Measurements from ENCODE around the gene UBTD1. TPM values are rescaled to one million over a fixed set of nuclear protein-coding genes. Genes with fewer than 3 reads are reported as not detected.

The UBTD1 gene
- polyA plus RNA-seq, 1 donor (not counting 4 experiments of a cell fraction or from before 2014, with no cell fraction given), result 12.0 TPM

- no peaks in the 10 kb centered on the region for H3K27me3 ChIP-seq (ENCODE audit: control insufficient read depth, extremely low read depth, insufficient read depth, low read length)
- H3K36me3 ChIP-seq (ENCODE audit: control insufficient read depth in 2 of 2, extremely low read depth in 1 of 2, insufficient read depth in 2 of 2, low read length in 2 of 2), result no peaks in the 10 kb centered on the region
- H4K20me1 ChIP-seq (ENCODE audit: control insufficient read depth, extremely low read depth, insufficient read depth, low read length), result no peaks in the 10 kb centered on the region
- H3K9me3 ChIP-seq (ENCODE audit: control insufficient read depth, low read depth, low read length), result no peaks in the 10 kb centered on the region
- H3K9ac ChIP-seq (ENCODE audit: control insufficient read depth, extremely low read depth, insufficient read depth, low read length), result no peak overlapping the region
- H3K27ac ChIP-seq (ENCODE audit: control insufficient read depth, insufficient read depth, low read length), result no peak overlapping the region
- dilution Hi-C loops (cut with MboI; ENCODE audit: extremely low pct_ligation_motif_present, low sequenced_read_pairs), result no loop called here
- H3K4me3 ChIP-seq (ENCODE audit: control insufficient read depth in 2 of 3, extremely low read depth in 1 of 3, insufficient read depth in 2 of 3, low read depth in 1 of 3, low read length in 3 of 3), result no peak overlapping the region
- H3K79me2 ChIP-seq (ENCODE audit: control insufficient read depth, insufficient read depth, low read length), result peaks cover 21% of the 10 kb centered on the region
- no peaks in the 10 kb centered on the region for H3K9me1 ChIP-seq (ENCODE audit: control insufficient read depth, extremely low read depth, insufficient read depth, low read length)
- peaks cover 45% of the 10 kb centered on the region for H3K4me1 ChIP-seq (ENCODE audit: control insufficient read depth, extremely low read depth, insufficient read depth, low read length)
- no peak overlapping the region for H2AFZ ChIP-seq (ENCODE audit: control insufficient read depth, low read length)
- no peak overlapping the region for H3K4me2 ChIP-seq (ENCODE audit: control insufficient read depth, extremely low read depth, insufficient read depth, low read depth, low read length)
- TF ChIP-seq, protein P1, sequence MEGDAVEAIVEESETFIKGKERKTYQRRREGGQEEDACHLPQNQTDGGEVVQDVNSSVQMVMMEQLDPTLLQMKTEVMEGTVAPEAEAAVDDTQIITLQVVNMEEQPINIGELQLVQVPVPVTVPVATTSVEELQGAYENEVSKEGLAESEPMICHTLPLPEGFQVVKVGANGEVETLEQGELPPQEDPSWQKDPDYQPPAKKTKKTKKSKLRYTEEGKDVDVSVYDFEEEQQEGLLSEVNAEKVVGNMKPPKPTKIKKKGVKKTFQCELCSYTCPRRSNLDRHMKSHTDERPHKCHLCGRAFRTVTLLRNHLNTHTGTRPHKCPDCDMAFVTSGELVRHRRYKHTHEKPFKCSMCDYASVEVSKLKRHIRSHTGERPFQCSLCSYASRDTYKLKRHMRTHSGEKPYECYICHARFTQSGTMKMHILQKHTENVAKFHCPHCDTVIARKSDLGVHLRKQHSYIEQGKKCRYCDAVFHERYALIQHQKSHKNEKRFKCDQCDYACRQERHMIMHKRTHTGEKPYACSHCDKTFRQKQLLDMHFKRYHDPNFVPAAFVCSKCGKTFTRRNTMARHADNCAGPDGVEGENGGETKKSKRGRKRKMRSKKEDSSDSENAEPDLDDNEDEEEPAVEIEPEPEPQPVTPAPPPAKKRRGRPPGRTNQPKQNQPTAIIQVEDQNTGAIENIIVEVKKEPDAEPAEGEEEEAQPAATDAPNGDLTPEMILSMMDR (optimal IDR thresholded peaks at IDR 0.05 in 1 of 3, IDR thresholded peaks at IDR 0.05 in 1 of 3, conservative IDR thresholded peaks at IDR 0.05 in 1 of 3; ENCODE audit: extremely low read depth in 1 of 3, insufficient read depth in 2 of 3, low read length in 3 of 3), result no peak
- no peak for TF ChIP-seq EZH2 (IDR thresholded peaks at IDR 0.05; ENCODE audit: low read length)
- DNase-seq (ENCODE audit: low read depth, low spot score) (no peak), FAIRE-seq (no peak)
Measured at GRCh38 chr10:97546456-97547270, 47.9 kb downstream of the UBTD1 start.

GRCh38 chr10:97547271-97547600 is 48.5 kb downstream of the UBTD1 start:
- Histone ChIP-seq H3K36me3 (ENCODE audit: control insufficient read depth in 2 of 2, extremely low read depth in 1 of 2, insufficient read depth in 2 of 2, low read length in 2 of 2) (no peaks in the 10 kb centered on the region), H3K4me2 (ENCODE audit: control insufficient read depth, extremely low read depth, insufficient read depth, low read depth, low read length) (no peak overlapping the region), H3K27me3 (ENCODE audit: control insufficient read depth, extremely low read depth, insufficient read depth, low read length) (no peaks in the 10 kb centered on the region), H3K79me2 (ENCODE audit: control insufficient read depth, insufficient read depth, low read length) (peaks cover 21% of the 10 kb centered on the region), H3K4me1 (ENCODE audit: control insufficient read depth, extremely low read depth, insufficient read depth, low read length) (peaks cover 42% of the 10 kb centered on the region), H3K9ac (ENCODE audit: control insufficient read depth, extremely low read depth, insufficient read depth, low read length) (no peak overlapping the region), H3K9me1 (ENCODE audit: control insufficient read depth, extremely low read depth, insufficient read depth, low read length) (no peaks in the 10 kb centered on the region), H3K9me3 (ENCODE audit: control insufficient read depth, low read depth, low read length) (no peaks in the 10 kb centered on the region), H3K4me3 (ENCODE audit: control insufficient read depth in 2 of 3, extremely low read depth in 1 of 3, insufficient read depth in 2 of 3, low read depth in 1 of 3, low read length in 3 of 3) (no peak overlapping the region), H3K27ac (ENCODE audit: control insufficient read depth, insufficient read depth, low read length) (no peak overlapping the region), H2AFZ (ENCODE audit: control insufficient read depth, low read length) (no peak overlapping the region), H4K20me1 (ENCODE audit: control insufficient read depth, extremely low read depth, insufficient read depth, low read length) (no peaks in the 10 kb centered on the region)
- DNase-seq (ENCODE audit: low read depth, low spot score), result no peak
- no peak for TF ChIP-seq EZH2 (IDR thresholded peaks at IDR 0.05; ENCODE audit: low read length)
- TF ChIP-seq, protein P1 (optimal IDR thresholded peaks at IDR 0.05 in 1 of 3, IDR thresholded peaks at IDR 0.05 in 1 of 3, conservative IDR thresholded peaks at IDR 0.05 in 1 of 3; ENCODE audit: extremely low read depth in 1 of 3, insufficient read depth in 2 of 3, low read length in 3 of 3), result no peak
- FAIRE-seq, result no peak
- dilution Hi-C loops (cut with MboI; ENCODE audit: extremely low pct_ligation_motif_present, low sequenced_read_pairs), result no loop called here

Data from keratinocyte (primary cell).